GM18526 (cell line): ENCODE data around the gene TNP2.

Experiments used
- POLR2A ChIP-seq: IDR thresholded peaks from 3 replicates; pipeline ENCODE4 v1.6.1; 2011; ENCODE audit not compliant: insufficient read length; ENCODE audit errors: extremely low read depth

The TNP2 gene

GRCh38 chr16:11291091-11291703, 22.1 kb upstream of the TNP2 start:
- no peak for TF ChIP-seq POLR2A

GRCh38 chr16:11290102-11290893, 21.2 kb upstream of the TNP2 start:
- TF ChIP-seq POLR2A, result no peak

GRCh38 chr16:11289202-11289601, 20.1 kb upstream of the TNP2 start:
- no peak for TF ChIP-seq POLR2A

GRCh38 chr16:11285842-11286241, 16.7 kb upstream of the TNP2 start:
- no peak for TF ChIP-seq POLR2A

- no peak for TF ChIP-seq POLR2A
Measured at GRCh38 chr16:11283820-11284248, 14.7 kb upstream of the TNP2 start.

- no peak for TF ChIP-seq POLR2A
Measured at GRCh38 chr16:11280616-11281522, 11.7 kb upstream of the TNP2 start, which contains the start of gene PRM1. Gene PRM1, minus strand, starts transcription at chr16:11281330. Its CDS starts 92 bp downstream, at chr16:11281238.

GRCh38 chr16:11278681-11279628, 9.8 kb upstream of the TNP2 start:
- no peak for TF ChIP-seq POLR2A

- TF ChIP-seq POLR2A, result no peak
Measured at GRCh38 chr16:11277607-11278337, 8.6 kb upstream of the TNP2 start.

- no peak for TF ChIP-seq POLR2A
Measured at GRCh38 chr16:11276896-11277593, 7.9 kb upstream of the TNP2 start.

GRCh38 chr16:11276143-11276895, 7.2 kb upstream of the TNP2 start, which contains the start of gene PRM2:
Gene PRM2, minus strand, starts transcription at chr16:11276480. Its CDS starts 110 bp downstream, at chr16:11276370.
- TF ChIP-seq POLR2A, result no peak

- TF ChIP-seq POLR2A, result no peak
Measured at GRCh38 chr16:11274964-11275363, 5.8 kb upstream of the TNP2 start.

GRCh38 chr16:11273721-11274324, 4.7 kb upstream of the TNP2 start:
- no peak for TF ChIP-seq POLR2A
